ENCODE data around the gene PKP1. TPM values are rescaled to one million over a fixed set of nuclear protein-coding genes. Genes with fewer than 3 reads are reported as not detected.

The PKP1 gene
- total and polyA plus RNA-seq, 2 donors (not counting 3 experiments of a cell fraction or from before 2014, with no cell fraction given), result 0.01 TPM; not detected in 1

GRCh38 chr1:201311356-201312011 lies 28.2 kb downstream of the PKP1 start:
- FAIRE-seq (no peak), DNase-seq (ENCODE audit: low read depth, low spot score) (no peak)
- H3K9me3 ChIP-seq (replicated peaks; ENCODE audit: control insufficient read depth, insufficient read depth, low read length), result no peaks in the 10 kb centered on the region
- BruUV-seq (replicated peaks), result no TSS peak
- TF ChIP-seq JUN (IDR thresholded peaks at IDR 0.05; ENCODE audit: borderline replicate concordance, insufficient read depth, insufficient read length, low read depth), result no peak
- TF ChIP-seq MYC (IDR thresholded peaks at IDR 0.05; ENCODE audit: low read depth, low read length), result no peak
- TF ChIP-seq, protein P1, sequence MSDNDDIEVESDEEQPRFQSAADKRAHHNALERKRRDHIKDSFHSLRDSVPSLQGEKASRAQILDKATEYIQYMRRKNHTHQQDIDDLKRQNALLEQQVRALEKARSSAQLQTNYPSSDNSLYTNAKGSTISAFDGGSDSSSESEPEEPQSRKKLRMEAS (IDR thresholded peaks at IDR 0.05; ENCODE audit: insufficient read depth, insufficient read length), result no peak
- TF ChIP-seq, protein P2, sequence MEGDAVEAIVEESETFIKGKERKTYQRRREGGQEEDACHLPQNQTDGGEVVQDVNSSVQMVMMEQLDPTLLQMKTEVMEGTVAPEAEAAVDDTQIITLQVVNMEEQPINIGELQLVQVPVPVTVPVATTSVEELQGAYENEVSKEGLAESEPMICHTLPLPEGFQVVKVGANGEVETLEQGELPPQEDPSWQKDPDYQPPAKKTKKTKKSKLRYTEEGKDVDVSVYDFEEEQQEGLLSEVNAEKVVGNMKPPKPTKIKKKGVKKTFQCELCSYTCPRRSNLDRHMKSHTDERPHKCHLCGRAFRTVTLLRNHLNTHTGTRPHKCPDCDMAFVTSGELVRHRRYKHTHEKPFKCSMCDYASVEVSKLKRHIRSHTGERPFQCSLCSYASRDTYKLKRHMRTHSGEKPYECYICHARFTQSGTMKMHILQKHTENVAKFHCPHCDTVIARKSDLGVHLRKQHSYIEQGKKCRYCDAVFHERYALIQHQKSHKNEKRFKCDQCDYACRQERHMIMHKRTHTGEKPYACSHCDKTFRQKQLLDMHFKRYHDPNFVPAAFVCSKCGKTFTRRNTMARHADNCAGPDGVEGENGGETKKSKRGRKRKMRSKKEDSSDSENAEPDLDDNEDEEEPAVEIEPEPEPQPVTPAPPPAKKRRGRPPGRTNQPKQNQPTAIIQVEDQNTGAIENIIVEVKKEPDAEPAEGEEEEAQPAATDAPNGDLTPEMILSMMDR (IDR thresholded peaks at IDR 0.05; ENCODE audit: extremely low read depth in 1 of 2, insufficient read depth in 1 of 2, low read depth in 1 of 2, low read length in 2 of 2), result no peak
- TF ChIP-seq GATA2 (IDR thresholded peaks at IDR 0.05; ENCODE audit: insufficient read depth, insufficient read length, low read depth, low read length), result no peak
- TF ChIP-seq EZH2 (IDR thresholded peaks at IDR 0.05; ENCODE audit: borderline replicate concordance, low read depth, low read length, severe bottlenecking), result no peak
- TF ChIP-seq POLR2AphosphoS5 (IDR thresholded peaks at IDR 0.05; ENCODE audit: insufficient read depth, low read depth, low read length), result no peak
- TF ChIP-seq FOS (IDR thresholded peaks at IDR 0.05; ENCODE audit: borderline replicate concordance, insufficient read depth, low read length), result no peak
- TF ChIP-seq POLR2A (IDR thresholded peaks at IDR 0.05; ENCODE audit: low read depth, low read length), result no peak
- H3K27me3 ChIP-seq (ENCODE audit: control insufficient read depth in 2 of 2, insufficient read depth in 2 of 2, low read length in 2 of 2), result peaks cover 4 to 11% of the 10 kb centered on the region in 2 experiments
- H3K9me1 ChIP-seq (replicated peaks; ENCODE audit: control insufficient read depth, extremely low read depth, insufficient read depth, low read length), result no peaks in the 10 kb centered on the region
- POLR2A ChIA-PET, result no interaction called here
- no peak overlapping the region for H3K27ac ChIP-seq (ENCODE audit: insufficient read depth, low read depth, low read length)
- no peaks in the 10 kb centered on the region for H4K20me1 ChIP-seq (replicated peaks; ENCODE audit: control insufficient read depth, extremely low read depth, insufficient read depth, low read length)
- no peak overlapping the region for H3K4me3 ChIP-seq (replicated peaks in 1 of 3; ENCODE audit: insufficient read depth in 1 of 3, low read depth in 1 of 3, low read length in 3 of 3)
- H3K4me2 ChIP-seq (ENCODE audit: insufficient read depth, low read length), result no peak overlapping the region
- dilution Hi-C loops (cut with MboI; ENCODE audit: extremely low pct_ligation_motif_present, low sequenced_read_pairs) (no loop called here), intact Hi-C loops (cut with micrococcal nuclease) (no loop called here)
- H3K9ac ChIP-seq (replicated peaks; ENCODE audit: extremely low read depth, insufficient read depth, low read length), result no peak overlapping the region
- H2AFZ ChIP-seq (ENCODE audit: low read depth, low read length), result no peak overlapping the region
- no peaks in the 10 kb centered on the region for H3K79me2 ChIP-seq (ENCODE audit: control insufficient read depth, insufficient read depth, low read length)
- CTCF ChIA-PET, result interaction anchor here (1.0 to 1.8 kb wide), 4 partner anchors 15 to 50 kb away, joined by 3 to 5 read pairs (median 3); no protein-coding TSS in a partner anchor
- H3K4me1 ChIP-seq (ENCODE audit: control insufficient read depth, extremely low read depth, insufficient read depth, low read length), result peaks cover 8% of the 10 kb centered on the region
- no peaks in the 10 kb centered on the region for H3K36me3 ChIP-seq (ENCODE audit: control insufficient read depth in 2 of 2, extremely low read depth in 1 of 2, insufficient read depth in 2 of 2, low read length in 2 of 2)
